Measurements from ENCODE around the gene SLC29A2. TPM values are rescaled to one million over a fixed set of nuclear protein-coding genes. Genes with fewer than 3 reads are reported as not detected.
A peak's percentile ranks its signal among the peaks of the same experiment; 100 is the strongest.
"Not testable (repeated sequence)": the region's sequence is repeated elsewhere in the genome, so short reads cannot be mapped to it uniquely, and the experiment has no call there.

SLC29A2 gene
- total and polyA plus RNA-seq, 5 donors from 2014 or later: 0.83 to 3.4 (median 1.6) TPM

DNA sequence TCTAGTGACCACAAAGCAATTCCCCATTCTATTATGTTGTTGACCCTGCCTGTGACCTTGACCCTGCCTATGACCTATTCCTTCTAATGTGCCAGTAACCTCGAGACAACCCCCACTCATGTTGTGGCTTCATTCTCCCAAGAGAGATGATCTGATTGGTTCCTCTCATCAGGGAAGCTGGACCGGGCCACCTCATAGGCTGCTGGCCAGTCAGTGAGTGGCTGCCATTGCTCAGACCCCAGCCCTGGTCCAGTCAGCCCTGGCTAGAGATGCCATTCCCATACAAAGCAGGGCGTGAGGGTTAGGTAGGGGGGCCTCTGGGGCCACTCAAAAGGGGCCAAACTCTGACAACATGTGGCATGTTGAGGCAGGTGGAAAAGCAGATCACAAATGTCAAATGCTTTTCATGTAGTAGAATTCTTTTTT, 11.9 kb downstream of the SLC29A2 start:
- no peaks in the 10 kb centered on the region for H3K4me1 ChIP-seq (ENCODE audit: control insufficient read depth, insufficient read depth, low read length, poor library complexity, severe bottlenecking)
- H3K9me3 Mint-ChIP-seq: no peaks in the 10 kb centered on the region
- H3K27ac ChIP-seq (ENCODE audit: insufficient read depth, low read length, poor library complexity, severe bottlenecking): no peak overlapping the region

DNA sequence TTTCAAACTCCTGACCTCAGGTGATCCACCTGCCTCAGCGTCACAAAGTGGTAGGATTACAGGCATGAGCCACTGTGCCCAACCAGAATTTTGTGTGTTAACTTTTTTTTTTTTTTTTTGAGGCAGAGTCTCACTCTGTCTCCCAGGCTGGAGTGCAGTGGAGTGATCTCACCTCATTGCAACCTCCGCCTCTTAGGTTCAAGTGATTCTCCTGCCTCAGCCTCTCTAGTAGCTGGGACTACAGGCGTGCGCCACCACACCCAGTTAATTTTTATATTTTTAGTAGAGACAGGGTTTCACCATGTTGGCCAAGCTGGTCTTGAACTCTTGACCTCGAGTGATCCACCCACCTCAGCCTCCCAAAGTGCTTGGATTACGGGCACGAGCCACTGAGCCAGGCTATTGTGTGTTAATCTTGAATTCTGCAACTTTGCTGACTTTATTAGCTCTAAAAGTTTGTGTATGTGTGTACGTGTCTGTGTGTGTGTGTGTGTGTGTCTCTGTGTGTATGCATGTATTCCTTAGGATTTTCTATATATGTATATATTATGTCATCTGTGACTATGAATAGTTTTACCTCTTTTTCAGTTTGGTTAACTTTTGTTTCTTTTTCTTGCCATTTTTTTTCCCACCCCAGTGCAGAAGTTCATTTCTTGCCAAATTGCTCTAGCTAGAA, 20.9 kb downstream of the SLC29A2 start:
- not testable (repeated sequence) for H3K27ac Mint-ChIP-seq
- peaks cover 13% of the 10 kb centered on the region for H3K36me3 Mint-ChIP-seq

More for the DNA sequence above, 11.9 kb downstream of the SLC29A2 start:
- H3K4me1 Mint-ChIP-seq: no peaks in the 10 kb centered on the region
- ATAC-seq (ENCODE audit: low read depth in 2 of 2) (no peak), DNase-seq (no peak)
- H3K27ac Mint-ChIP-seq: peak overlapping the region in 1 of 3 donors; percentile 73
- H3K36me3 Mint-ChIP-seq: peaks cover 3% of the 10 kb centered on the region
- H3K4me3 ChIP-seq (ENCODE audit: low read depth, low read length): no peak overlapping the region
- no peaks in the 10 kb centered on the region for H3K9me3 ChIP-seq (ENCODE audit: control insufficient read depth in 2 of 2, low read length in 2 of 2)
- H3K36me3 ChIP-seq (ENCODE audit: control insufficient read depth, insufficient read depth, low read length): no peaks in the 10 kb centered on the region
- H3K4me3 Mint-ChIP-seq: no peak overlapping the region
- no peaks in the 10 kb centered on the region for H3K27me3 ChIP-seq (ENCODE audit: control insufficient read depth, insufficient read depth, low read length)
- no peaks in the 10 kb centered on the region for H3K27me3 Mint-ChIP-seq

DNA sequence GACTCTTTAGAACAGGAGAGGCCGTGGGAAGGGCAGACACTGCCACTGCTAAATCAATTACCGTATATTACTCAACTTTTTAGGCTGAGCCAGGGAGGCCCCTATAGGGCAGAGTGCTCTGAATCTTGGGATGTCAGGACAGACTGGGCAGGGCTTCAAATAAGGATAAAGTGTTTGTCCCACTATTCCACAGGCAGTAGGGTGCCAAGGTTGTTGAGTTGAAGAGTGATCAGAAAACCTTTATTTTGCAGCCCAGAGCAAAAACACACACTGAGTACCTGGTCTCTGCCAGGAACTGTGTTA, 22.5 kb downstream of the SLC29A2 start:
- no peak overlapping the region for H3K4me3 ChIP-seq (ENCODE audit: low read depth, low read length)
- peaks cover 6% of the 10 kb centered on the region for H3K27me3 Mint-ChIP-seq
- H3K9me3 ChIP-seq (ENCODE audit: control insufficient read depth in 2 of 2, low read length in 2 of 2): no peaks in the 10 kb centered on the region
- H3K27me3 ChIP-seq (ENCODE audit: control insufficient read depth, insufficient read depth, low read length): no peaks in the 10 kb centered on the region
- H3K27ac ChIP-seq (ENCODE audit: insufficient read depth, low read length, poor library complexity, severe bottlenecking): no peak overlapping the region
- peaks cover 31% of the 10 kb centered on the region for H3K4me1 ChIP-seq (ENCODE audit: control insufficient read depth, insufficient read depth, low read length, poor library complexity, severe bottlenecking)
- H3K9me3 Mint-ChIP-seq: peaks cover 0 to 3% (median 0%) of the 10 kb centered on the region in 7 donors
- no peak for DNase-seq
- H3K4me3 Mint-ChIP-seq: peak overlapping the region; percentile 95 to 100 (median 96)
- no peak for ATAC-seq (ENCODE audit: low read depth in 2 of 2)
- H3K27ac Mint-ChIP-seq: peak overlapping the region in 2 of 3 donors; percentile 80 to 97
- H3K4me1 Mint-ChIP-seq: peaks cover 18 to 51% (median 24%) of the 10 kb centered on the region in 4 donors
- H3K36me3 Mint-ChIP-seq: peaks cover 13% of the 10 kb centered on the region
- H3K36me3 ChIP-seq (ENCODE audit: control insufficient read depth, insufficient read depth, low read length): no peaks in the 10 kb centered on the region

More for the DNA sequence above, 20.9 kb downstream of the SLC29A2 start:
- peaks cover 9 to 36% (median 11%) of the 10 kb centered on the region in 4 donors for H3K4me1 Mint-ChIP-seq
- H3K36me3 ChIP-seq (ENCODE audit: control insufficient read depth, insufficient read depth, low read length); H3K4me3 ChIP-seq (ENCODE audit: low read depth, low read length); H3K27ac ChIP-seq (ENCODE audit: insufficient read depth, low read length, poor library complexity, severe bottlenecking); DNase-seq; ATAC-seq (ENCODE audit: low read depth in 2 of 2); H3K27me3 ChIP-seq (ENCODE audit: control insufficient read depth, insufficient read depth, low read length); H3K9me3 ChIP-seq (ENCODE audit: control insufficient read depth in 2 of 2, low read length in 2 of 2); H3K27me3 Mint-ChIP-seq; H3K9me3 Mint-ChIP-seq: not testable (repeated sequence)
- peaks cover 16% of the 10 kb centered on the region for H3K4me1 ChIP-seq (ENCODE audit: control insufficient read depth, insufficient read depth, low read length, poor library complexity, severe bottlenecking)
- peak overlapping the region in 1 of 4 donors; percentile 44 for H3K4me3 Mint-ChIP-seq

DNA sequence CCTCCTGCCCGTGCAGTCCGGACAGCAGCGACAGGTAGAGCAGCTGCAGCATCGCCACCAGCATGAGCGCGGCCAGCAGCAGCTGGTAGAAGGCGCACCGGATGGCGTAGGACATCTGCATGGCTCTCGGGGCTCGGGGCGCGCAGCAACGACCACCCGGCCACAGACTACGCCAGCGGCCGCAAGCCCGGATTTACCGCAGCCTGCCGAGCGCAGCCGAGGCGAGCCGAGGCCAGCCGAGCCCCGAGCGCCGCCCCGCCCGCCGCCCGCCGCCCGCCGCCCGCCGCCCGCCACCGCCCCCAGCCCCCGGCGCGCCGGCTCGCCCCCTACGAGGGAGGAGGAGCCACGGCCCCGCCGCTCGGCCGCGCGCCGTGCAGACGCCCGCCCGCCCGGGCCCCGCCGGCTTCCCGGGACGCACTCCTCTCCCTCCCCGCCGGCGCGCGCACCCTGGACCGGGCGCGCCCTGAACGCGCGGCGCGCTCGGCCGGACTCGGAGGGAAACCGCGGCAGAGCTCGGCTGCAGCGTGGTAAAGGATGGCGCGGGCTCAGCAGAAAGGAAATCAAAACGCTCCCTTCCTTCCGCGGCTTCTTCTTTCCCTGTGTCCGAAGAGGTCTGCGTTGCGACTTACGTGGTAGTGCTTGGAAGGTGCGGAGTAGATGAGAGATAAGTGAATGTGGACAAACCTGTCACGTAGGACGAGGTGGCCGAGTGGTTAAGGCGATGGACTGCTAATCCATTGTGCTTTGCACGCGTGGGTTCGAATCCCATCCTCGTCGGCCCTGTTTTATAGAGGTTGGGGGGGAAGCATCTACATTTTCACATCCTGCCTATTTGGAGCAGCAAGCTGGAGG, 23.9 kb downstream of the SLC29A2 start, which contains the start of gene B4GAT1:
Gene B4GAT1, minus strand, starts transcription at position 205 of the 852 bp plus-strand sequence. Its CDS starts 84 bp downstream, at position 121.
- peak within 1 kb of the TSS; percentile 97 to 100 (median 98) for H3K4me3 Mint-ChIP-seq
- Histone ChIP-seq H3K36me3 (ENCODE audit: control insufficient read depth, insufficient read depth, low read length) (no peaks in the 10 kb centered on the region), H3K27ac (ENCODE audit: insufficient read depth, low read length, poor library complexity, severe bottlenecking) (peak within 1 kb of the TSS; percentile 85), H3K27me3 (ENCODE audit: control insufficient read depth, insufficient read depth, low read length) (no peaks in the 10 kb centered on the region), H3K4me3 (ENCODE audit: low read depth, low read length) (peak within 1 kb of the TSS; percentile 90), H3K4me1 (ENCODE audit: control insufficient read depth, insufficient read depth, low read length, poor library complexity, severe bottlenecking) (peaks cover 41% of the 10 kb centered on the region), H3K9me3 (ENCODE audit: control insufficient read depth in 2 of 2, low read length in 2 of 2) (no peaks in the 10 kb centered on the region)
- H3K4me1 Mint-ChIP-seq: peaks cover 28 to 65% (median 35%) of the 10 kb centered on the region in 4 donors
- peaks cover 0 to 3% (median 0%) of the 10 kb centered on the region in 7 donors for H3K9me3 Mint-ChIP-seq
- peak; percentile 35 to 42 for ATAC-seq (ENCODE audit: low read depth in 2 of 2)
- peaks cover 15% of the 10 kb centered on the region for H3K36me3 Mint-ChIP-seq
- H3K27ac Mint-ChIP-seq: peak within 1 kb of the TSS; percentile 97 to 98 (median 98)
- H3K27me3 Mint-ChIP-seq: peaks cover 6% of the 10 kb centered on the region
- DNase-seq: peak; percentile 67 to 89 (median 84)

DNA sequence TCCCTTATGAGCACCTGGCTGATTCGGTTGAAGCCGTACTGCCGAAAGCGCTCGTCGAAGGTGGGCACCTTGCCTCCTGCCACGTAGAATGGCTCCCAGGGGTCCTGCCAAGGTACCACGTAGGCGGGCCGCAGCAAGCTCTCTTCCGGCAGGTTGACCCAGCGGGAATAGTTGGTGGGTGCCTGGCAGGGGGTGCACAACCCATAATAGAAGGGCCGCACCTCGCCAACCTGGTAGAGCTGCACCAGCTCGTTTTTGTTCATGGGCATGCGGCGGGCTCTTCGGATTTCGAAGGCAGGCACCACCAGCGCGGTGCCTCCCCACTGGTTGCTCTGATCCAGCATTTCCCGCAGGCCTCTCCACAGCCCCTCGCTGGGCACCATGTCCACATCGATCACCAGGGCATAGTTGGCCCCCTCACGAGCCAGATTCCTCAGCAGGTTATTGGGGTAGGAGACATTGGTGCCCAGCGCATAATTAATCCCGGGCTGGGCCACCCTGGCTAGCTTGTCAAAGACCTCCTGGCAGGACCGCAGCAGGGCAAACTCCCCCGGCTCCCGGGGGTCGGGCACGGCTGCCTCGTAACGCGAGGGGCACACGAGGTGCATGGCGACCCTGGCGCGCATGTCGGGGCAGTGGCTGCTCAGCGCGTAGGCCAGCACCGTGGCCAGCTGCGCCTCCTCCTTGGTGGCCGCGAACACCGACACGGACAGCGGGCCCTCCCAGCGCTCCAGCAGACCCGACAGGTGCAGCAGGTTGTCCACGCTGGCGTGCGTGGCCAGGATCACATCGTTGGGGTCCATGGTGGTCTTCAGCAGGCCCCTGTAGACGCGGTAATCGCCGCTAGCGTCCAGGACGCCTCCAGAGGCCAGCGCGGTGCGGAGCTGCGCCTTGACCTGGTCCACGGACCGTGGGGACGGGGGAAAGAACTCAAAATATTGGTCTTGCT, 24.8 kb downstream of the SLC29A2 start:
- H3K27me3 Mint-ChIP-seq: peaks cover 6% of the 10 kb centered on the region
- H3K4me3 Mint-ChIP-seq: peak overlapping the region; percentile 97 to 99 (median 98)
- ATAC-seq (ENCODE audit: low read depth in 2 of 2) (no peak), DNase-seq (no peak)
- H3K36me3 Mint-ChIP-seq: peaks cover 13% of the 10 kb centered on the region
- Histone ChIP-seq H3K27me3 (ENCODE audit: control insufficient read depth, insufficient read depth, low read length) (no peaks in the 10 kb centered on the region), H3K9me3 (ENCODE audit: control insufficient read depth in 2 of 2, low read length in 2 of 2) (no peaks in the 10 kb centered on the region), H3K4me1 (ENCODE audit: control insufficient read depth, insufficient read depth, low read length, poor library complexity, severe bottlenecking) (peaks cover 41% of the 10 kb centered on the region), H3K36me3 (ENCODE audit: control insufficient read depth, insufficient read depth, low read length) (peaks cover 6% of the 10 kb centered on the region), H3K27ac (ENCODE audit: insufficient read depth, low read length, poor library complexity, severe bottlenecking) (peak overlapping the region; percentile 85), H3K4me3 (ENCODE audit: low read depth, low read length) (peak overlapping the region; percentile 64)
- peak overlapping the region in 1 of 3 donors; percentile 80 for H3K27ac Mint-ChIP-seq
- H3K9me3 Mint-ChIP-seq: peaks cover 0 to 3% (median 0%) of the 10 kb centered on the region in 7 donors
- H3K4me1 Mint-ChIP-seq: peaks cover 28 to 64% (median 35%) of the 10 kb centered on the region in 4 donors

GRCh38 chr11:66345316-66345649, 26.3 kb downstream of the SLC29A2 start:
- H3K4me3 ChIP-seq (ENCODE audit: low read depth, low read length): peak overlapping the region; percentile 97
- H3K27me3 Mint-ChIP-seq: peaks cover 6% of the 10 kb centered on the region
- peaks cover 20% of the 10 kb centered on the region for H3K36me3 ChIP-seq (ENCODE audit: control insufficient read depth, insufficient read depth, low read length)
- no peak for DNase-seq
- peaks cover 41% of the 10 kb centered on the region for H3K4me1 ChIP-seq (ENCODE audit: control insufficient read depth, insufficient read depth, low read length, poor library complexity, severe bottlenecking)
- peaks cover 24 to 64% (median 35%) of the 10 kb centered on the region in 4 donors for H3K4me1 Mint-ChIP-seq
- H3K27ac ChIP-seq (ENCODE audit: insufficient read depth, low read length, poor library complexity, severe bottlenecking): peak overlapping the region; percentile 85
- ATAC-seq (ENCODE audit: low read depth in 2 of 2): peak; percentile 7 to 14
- no peaks in the 10 kb centered on the region for H3K27me3 ChIP-seq (ENCODE audit: control insufficient read depth, insufficient read depth, low read length)
- peak overlapping the region; percentile 97 to 99 (median 98) for H3K4me3 Mint-ChIP-seq
- no peaks in the 10 kb centered on the region for H3K9me3 ChIP-seq (ENCODE audit: control insufficient read depth in 2 of 2, low read length in 2 of 2)
- peaks cover 0 to 3% (median 0%) of the 10 kb centered on the region in 7 donors for H3K9me3 Mint-ChIP-seq
- H3K36me3 Mint-ChIP-seq: peaks cover 19% of the 10 kb centered on the region
- peak overlapping the region; percentile 93 to 98 (median 98) for H3K27ac Mint-ChIP-seq

All from CD4-positive, CD25-positive, alpha-beta regulatory T cell (primary cell).